Amygdala (tissue), 56 donors: Measurements from ENCODE around the gene ITGA11.

Experiments
- DNase-seq, 56 donors: peaks; one replicate each; lab custom pipeline; 2025; lab: John Stamatoyannopoulos, UW

The ITGA11 gene

GRCh38 chr15:68447976-68448755, 16.2 kb upstream of the ITGA11 start:
- no peak for DNase-seq

- DNase-seq = no peak
Observed at GRCh38 chr15:68447209-68447608, 15.2 kb upstream of the ITGA11 start.

DNA sequence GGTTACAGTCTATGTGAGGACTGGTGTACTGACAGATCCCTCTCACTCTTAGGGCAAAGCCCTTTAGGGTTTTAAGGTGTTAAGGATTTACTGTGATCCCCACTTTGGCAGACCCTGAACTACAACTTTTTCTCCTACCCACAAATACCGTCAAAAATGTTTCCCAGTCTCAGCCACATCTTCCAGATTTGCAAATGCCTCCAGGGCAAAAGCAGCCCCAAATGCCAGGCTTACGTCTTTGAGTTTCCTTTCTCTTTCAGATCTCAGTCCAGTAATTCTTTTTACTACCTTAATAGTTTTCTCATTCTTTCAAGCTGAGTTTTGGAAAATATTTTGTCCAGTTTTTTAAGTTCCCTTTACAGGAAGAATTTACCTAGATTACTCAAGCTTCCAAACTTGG, 13.4 kb upstream of the ITGA11 start:
- no peak for DNase-seq

- DNase-seq = no peak
Observed at GRCh38 chr15:68444336-68444735, 12.4 kb upstream of the ITGA11 start.

GRCh38 chr15:68442903-68443302, 10.9 kb upstream of the ITGA11 start:
- DNase-seq = no peak

GRCh38 chr15:68442041-68442440, 10.1 kb upstream of the ITGA11 start:
- no peak for DNase-seq

DNA sequence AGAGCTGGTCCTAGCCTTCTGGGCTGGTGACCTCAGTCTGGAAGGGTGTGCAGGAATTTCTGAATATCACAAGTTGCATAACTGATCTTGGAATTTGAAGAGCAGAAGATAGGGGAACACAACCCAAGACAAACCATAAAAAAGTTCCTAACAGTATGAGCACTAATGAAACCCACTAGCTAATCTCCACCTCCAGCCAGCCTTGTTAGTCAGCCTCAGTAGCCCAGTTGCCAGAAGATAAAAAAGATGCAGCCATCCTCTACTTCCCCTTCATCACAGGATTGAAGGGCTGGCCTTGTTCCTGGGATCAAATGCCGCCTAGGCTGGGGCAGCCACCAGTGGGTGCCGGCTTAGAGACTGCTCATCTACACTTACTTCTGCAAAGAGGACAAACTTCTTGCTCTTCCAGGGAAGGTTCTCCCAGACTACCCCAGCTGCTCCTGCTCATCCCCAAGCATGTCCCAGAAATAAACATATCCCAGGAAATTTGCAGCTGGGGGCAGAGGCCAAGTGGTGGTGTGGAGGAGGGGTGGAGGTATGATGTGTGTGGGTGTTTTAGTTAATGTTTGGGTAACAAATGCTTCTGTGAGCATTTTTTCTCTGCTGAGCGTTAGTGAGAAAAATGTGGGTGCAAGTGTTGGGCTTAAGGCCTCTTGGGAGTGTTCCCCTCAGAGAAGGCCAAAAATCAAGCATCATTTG, 9.2 kb upstream of the ITGA11 start:
- no peak for DNase-seq

- DNase-seq = no peak
Observed at GRCh38 chr15:68440136-68440535, 8.2 kb upstream of the ITGA11 start.

- DNase-seq = no peak
Observed at GRCh38 chr15:68439506-68439905, 7.5 kb upstream of the ITGA11 start.

DNA sequence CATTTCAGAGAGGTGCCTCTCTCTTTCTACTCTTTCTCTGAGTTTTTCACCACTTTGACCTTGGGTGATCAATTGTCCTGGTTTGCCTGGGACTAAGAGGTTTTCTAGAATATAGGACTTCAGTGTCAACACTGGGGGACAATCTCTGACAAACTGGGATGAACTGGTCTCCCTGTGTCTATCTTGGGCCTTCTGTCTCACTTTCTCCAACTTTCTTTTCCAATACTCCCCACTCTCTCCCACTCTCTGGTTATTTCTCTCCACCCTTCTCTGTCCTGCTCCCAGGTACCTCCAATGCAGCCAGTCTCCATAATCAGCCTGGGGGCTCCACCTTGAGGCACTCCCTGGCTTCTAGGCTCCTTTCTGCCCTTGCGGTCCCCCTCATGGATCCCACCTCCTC, 4.7 kb upstream of the ITGA11 start:
- DNase-seq = no peak

GRCh38 chr15:68435966-68436365, 4.0 kb upstream of the ITGA11 start:
- no peak for DNase-seq

DNA sequence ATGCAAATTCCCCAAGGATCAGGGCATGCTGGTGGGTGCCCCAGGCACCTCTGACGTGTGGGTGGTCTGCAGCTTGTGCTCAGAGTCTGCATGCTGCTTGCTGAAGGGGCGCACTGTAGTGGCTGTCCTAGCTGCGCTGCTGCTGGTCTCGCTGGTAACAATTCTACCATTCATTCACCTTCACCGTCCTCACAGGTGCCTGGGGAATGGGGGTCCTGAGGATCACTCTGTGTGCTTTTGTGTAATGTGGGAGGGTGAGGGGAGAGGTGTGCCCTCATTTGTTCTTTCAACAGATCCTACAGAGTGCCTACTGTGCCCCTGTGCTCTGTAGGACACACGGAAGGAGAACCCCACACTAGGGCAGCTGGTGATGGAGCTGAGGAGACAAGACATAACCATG, 2.1 kb upstream of the ITGA11 start:
- no peak for DNase-seq

- DNase-seq = no peak
Observed at GRCh38 chr15:68433551-68433950, 1.6 kb upstream of the ITGA11 start.

GRCh38 chr15:68432441-68433064, 590 bp upstream of the ITGA11 start:
- DNase-seq = no peak

GRCh38 chr15:68431037-68431791, 749 bp downstream of the ITGA11 start:
- no peak for DNase-seq

- DNase-seq = no peak
Observed at GRCh38 chr15:68430471-68431036, 1.4 kb downstream of the ITGA11 start.

GRCh38 chr15:68429691-68430470, 2.1 kb downstream of the ITGA11 start:
- no peak for DNase-seq

GRCh38 chr15:68428431-68428940, 3.5 kb downstream of the ITGA11 start:
- DNase-seq = no peak

GRCh38 chr15:68427963-68428362, 4.0 kb downstream of the ITGA11 start:
- DNase-seq = no peak

DNA sequence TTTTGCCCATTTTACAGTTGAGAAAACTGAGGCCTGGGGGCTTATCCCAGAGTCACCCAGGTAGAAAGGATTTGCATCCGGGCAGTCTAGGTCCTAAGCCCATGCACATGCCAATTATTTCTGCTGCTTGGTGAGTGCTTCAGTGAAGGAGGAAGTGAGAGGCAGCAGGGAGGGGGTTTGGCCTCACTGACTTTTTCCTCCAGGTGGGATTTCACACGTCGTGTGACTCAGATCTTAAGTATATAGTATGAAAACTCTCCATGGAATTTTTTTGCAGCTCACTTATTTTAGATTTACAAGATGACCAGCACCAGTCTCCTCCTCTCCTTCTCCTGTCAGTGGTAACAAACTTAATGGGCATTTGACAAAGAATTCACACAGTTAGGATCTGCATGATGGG, 4.6 kb downstream of the ITGA11 start:
- DNase-seq = no peak
